Measurements from ENCODE around the gene F12.

The F12 gene

GRCh38 chr5:177412603-177413233 is 3.4 kb upstream of the F12 start:
- DNase-seq (ENCODE audit: low read depth), result no peak

- no peak for DNase-seq (ENCODE audit: low read depth)
Observed at GRCh38 chr5:177410575-177410974, 1.2 kb upstream of the F12 start.

GRCh38 chr5:177405805-177406204 is 3.6 kb downstream of the F12 start:
- DNase-seq (ENCODE audit: low read depth), result no peak

DNA sequence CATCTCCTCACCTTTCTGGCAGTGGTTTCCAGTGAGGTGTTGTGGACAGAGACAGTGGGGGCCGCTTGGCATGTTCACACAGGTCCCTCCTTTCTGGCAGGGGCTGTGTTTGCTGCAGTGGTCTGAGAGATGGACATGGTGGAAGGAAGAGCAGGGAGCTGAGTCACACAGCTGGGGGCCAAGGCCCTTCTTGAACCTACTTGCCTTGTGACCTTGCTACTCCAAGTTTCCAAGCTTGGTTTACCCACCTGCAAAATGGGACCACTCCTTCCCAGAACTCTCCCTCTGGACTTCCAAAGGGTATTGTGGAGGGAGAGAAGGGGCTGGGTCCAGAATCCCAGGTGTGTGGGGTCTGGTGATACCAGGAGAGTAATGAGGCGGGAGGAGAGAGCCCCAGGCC is 4.1 kb downstream of the F12 start:
- DNase-seq (ENCODE audit: low read depth), result no peak

DNA sequence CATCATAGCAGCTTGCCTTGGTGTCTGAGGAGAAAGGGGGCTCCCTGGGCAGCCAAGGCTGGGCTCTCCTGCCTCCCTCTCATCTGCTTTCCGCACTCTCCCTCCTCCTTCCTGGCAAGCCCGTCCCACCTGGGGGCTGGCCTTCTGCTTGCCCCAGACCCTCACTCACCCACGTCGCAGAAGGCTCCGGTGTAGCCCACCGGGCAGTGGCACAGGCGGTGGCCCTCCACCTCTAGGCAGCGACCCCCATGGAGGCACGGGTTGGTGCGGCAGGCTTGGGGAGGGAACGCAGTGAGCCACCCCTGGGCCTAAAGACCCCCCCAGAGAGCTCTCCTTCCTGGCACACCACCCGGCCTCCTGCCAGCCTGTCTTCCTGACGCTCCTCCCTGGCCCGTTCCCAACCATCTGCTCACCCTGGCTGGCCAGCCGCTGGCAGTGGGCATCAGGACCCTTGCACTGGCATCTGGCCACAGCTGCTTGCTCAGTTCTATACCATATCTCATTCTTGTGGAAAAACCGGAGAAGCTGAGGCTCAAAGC is 4.7 kb downstream of the F12 start:
- no peak for DNase-seq (ENCODE audit: low read depth)

DNA sequence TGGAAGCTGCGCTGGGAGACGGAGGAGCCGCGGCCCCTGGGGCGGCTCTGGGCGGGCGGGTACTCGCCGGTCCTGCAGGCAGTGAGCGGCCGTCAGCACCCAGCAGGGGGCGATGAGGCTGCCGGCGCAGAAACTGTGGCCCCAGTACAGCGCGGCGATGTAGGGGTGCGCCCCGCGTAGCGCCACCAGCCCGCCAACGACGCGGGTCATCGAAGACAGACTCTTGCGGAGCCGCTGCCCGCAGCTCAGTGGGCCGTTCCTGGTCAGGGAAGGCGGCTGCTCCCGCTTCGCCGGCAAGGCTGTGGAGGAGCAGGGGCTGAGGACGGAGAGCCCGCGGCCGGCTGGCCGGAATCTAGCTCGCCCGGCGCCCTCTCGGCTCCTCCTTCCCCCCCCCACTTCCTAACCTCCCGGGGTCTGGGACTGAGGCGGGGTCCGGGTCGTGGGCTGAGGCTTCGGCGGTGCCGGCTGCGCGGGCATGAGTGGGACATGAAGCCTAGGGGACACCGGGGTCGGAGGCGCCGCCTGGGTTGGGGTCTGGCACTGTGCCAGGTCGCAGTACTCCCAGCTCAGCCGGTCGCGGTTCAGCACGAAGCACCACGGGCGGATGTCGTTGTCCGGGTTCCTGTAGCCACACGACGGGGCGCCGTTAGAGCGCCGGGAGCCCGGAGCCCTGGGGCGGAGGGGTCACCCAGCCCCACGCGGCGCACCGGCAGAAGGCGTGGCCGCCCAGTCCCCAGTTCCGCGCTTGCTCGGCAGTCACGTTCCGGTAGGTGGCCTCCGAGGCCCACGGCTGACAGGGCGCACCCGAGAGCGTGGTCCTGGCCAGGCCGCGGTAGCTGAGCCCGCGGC is 5.3 kb downstream of the F12 start:
- no peak for DNase-seq (ENCODE audit: low read depth)

DNA sequence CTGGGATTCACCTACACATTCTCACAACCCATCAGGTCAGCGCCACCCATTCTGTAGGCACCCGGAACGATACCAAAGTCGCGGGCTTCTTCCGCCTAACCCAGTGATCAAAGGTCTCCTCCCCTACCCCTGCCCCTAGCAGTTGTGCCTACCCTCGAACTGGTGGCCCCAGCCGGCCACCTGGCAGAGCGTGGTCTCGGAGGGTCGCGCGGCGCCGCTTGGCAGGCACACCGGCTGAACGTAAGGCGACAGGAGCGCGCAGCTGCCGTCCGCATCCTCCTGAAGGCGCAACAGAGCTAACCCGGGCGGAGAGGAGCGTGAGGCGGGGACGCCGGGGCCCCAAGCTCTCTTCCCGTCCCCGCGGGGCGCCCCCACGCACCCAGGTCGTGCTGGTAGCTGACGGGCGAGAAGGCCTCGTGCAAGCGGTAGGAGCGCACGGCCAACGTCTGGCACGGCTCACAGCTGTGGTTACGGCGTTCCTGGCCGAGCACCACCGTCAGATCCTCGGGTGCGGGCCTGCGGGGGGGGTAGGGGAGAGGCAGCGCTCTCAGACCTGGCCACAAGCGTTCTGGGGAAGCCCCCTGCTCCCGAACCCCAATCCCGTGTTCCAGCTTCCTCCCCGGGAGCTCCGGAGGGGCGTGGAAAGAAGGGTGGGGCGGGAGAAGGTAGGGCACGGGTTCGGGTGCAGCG is 6.1 kb downstream of the F12 start:
- DNase-seq (ENCODE audit: low read depth), result no peak

GRCh38 chr5:177402271-177403043 is 6.9 kb downstream of the F12 start:
- DNase-seq (ENCODE audit: low read depth), result no peak

DNA sequence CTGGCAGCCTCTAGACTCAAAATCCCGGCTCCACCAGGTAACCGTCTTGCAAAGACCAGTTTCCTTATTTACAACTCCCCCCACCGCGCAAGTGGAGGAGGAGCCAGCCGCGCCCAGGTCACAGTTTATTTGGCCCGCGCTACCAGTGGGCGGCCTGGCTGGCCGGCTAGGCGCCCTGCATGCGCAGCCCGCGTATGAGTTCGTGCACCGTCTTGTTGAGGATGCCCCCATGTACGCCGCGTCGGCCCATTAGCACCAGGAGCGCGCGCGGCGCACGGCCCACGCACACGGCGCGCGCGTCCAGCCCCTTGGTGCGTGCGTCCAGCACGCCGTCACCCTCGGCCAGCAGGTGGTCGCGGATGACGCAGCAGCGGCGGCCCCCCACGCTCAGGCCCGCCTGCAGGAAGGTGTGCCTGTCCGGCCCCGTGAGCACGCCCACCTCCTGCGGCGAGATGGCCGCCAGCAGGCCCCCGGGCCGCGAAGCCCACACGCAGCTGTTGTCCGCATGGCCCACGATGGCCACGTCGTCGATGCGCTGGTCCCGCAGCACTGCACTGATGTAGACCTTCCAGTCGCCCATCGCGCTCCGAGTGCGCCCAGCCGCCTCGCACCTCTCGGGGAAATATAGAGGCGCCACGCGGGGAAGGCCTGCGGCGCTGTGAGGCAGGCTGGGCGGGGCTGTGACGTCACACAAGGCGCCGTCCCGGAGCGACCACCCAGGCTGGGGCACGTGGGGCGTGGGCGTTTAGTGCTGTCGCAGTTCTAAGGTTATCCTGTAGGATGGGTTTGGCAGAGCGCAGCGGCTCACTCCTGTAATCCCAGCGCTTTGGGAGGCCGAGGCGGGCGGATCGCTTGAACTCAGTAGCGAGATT is 9.1 kb downstream of the F12 start, which contains the start of gene PFN3:
Gene PFN3, minus strand, starts transcription at position 665 of the 872 bp plus-strand sequence. Its CDS starts 85 bp downstream, at position 580.
- no peak for DNase-seq (ENCODE audit: low read depth)

DNA sequence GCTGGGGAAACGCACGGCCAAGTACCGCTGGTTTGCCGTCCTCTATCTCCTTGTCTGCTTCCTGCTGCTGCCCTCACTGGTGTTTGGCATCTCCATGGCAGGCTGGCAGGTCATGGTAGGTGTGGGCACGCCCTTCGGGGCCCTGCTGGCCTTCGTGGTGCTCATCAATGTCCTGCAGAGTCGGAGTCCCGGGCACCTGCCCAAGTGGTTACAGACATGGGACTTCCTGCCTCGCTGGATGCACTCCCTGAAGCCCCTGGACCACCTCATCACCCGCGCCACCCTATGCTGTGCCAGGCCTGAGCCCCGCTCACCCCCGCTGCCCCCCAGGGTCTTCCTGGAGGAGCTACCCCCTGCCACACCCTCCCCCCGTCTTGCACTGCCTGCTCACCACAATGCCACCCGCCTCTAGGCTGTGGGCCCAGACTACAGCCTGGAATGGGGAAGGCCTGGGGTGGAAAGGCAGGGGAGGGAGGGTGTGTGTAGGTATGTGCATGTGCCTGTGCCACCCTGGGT is 11.4 kb downstream of the F12 start:
- no peak for DNase-seq (ENCODE audit: low read depth)

DNA sequence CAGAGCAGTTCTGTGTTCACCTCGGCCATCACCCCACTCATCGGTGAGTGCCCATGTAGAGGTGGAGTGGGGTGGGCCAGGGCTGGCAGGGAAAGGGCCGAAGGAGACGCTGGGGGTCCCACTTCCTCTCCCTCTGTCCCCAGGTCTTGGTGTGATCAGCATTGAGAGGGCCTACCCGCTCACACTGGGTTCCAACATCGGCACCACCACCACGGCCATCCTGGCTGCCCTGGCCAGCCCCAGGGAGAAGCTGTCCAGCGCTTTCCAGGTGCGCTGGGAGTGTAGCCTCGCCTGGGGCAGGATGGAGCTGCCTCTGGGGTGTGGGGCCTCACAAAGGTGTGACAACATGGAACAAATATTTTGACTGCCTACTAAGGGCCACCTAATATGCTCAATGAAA is 12.6 kb downstream of the F12 start:
- DNase-seq (ENCODE audit: low read depth), result no peak

- DNase-seq (ENCODE audit: low read depth), result no peak
Observed at GRCh38 chr5:177396078-177396477, 13.3 kb downstream of the F12 start.

DNA sequence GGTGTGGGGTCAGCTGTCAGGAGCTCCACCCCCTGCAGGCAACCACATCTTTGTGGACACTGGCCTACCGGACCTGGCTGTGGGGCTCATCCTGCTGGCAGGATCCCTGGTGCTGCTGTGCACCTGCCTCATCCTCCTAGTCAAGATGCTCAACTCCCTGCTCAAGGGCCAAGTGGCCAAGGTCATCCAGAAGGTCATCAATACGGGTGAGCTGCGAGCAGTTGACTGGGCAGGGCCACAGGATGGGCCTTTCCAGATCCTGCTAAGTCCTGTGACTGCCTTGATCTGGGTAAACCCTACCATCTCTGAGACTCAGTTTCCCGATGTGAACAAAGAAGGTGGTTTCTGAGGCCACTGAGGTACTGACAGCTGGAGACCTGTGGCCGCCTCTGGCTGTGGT is 15.4 kb downstream of the F12 start:
- no peak for DNase-seq (ENCODE audit: low read depth)

DNA sequence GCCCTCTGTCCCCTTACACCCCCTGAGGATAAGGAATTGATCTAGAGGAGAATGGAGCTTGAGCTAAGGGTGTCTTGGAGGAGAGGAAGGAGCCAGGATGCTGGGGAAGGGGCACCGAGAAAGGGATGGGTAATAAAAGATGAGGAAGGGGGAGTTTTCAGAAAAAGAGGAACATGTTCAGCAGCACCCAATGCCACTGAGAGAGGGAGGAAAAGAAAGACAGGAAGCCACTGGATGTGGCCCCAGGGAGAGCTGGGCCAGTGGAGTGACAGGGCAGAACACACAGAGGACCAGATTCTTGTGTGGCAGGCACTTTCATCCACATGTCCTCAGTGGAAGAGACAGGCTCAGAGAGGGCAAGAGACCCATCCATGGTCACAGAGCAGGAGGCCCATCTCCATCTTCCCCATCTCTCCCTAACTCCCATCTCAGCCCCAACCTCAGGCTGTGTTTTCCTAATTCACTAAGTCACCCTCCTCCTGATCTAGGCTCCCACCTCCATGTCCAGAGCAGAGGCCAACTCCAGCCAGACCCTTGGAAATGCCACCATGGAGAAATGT is 16.1 kb downstream of the F12 start:
- no peak for DNase-seq (ENCODE audit: low read depth)

GRCh38 chr5:177392765-177393164 is 16.6 kb downstream of the F12 start:
- no peak for DNase-seq (ENCODE audit: low read depth)

DNA sequence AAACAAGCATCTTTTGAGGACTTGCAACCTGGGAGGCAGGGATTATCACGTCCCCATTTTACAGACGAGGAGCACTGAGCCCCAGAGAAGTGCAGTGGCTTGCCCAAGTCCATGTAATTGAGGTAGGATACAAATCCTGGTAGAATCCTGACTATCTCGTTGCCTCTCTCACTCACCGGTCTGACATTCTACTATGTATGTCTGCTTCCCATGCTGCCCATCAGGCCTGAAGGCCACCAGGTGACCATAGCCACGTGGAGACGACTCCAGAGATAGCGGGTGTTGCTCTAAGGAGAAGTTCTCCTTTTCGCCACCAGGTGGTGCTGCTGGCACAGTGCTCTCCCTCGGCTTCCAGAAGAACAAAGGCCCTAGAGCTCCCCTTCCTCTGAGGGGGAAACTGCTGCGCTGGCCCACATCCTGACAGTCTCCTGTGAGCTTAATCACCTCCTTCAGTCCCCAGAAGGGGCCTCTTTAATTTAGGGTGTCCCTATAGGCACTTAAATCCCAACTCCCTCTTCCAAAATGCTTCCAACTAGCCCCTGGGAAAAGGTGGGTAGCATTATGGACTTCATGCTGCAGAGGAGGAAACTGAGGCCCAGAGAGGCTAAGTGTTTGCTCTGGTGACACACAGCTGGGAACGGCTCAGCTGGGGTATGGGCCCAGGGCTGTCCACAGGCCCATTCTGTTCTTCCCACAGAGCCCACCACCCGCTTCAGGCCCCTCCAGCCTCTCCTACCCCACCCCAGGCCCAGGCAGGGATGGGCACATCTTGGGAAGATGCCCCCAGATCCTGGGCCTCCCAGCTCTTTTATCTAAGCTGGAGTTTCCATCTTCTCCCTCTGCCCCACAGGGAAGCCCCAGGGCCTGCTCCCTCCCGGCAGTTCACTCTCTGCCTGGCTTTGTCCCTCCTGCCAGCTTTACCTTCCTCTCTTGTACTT is 18.7 kb downstream of the F12 start:
- DNase-seq (ENCODE audit: low read depth), result no peak

GRCh38 chr5:177389241-177390169 is 19.9 kb downstream of the F12 start:
- DNase-seq (ENCODE audit: low read depth), result peak; percentile 90

DNA sequence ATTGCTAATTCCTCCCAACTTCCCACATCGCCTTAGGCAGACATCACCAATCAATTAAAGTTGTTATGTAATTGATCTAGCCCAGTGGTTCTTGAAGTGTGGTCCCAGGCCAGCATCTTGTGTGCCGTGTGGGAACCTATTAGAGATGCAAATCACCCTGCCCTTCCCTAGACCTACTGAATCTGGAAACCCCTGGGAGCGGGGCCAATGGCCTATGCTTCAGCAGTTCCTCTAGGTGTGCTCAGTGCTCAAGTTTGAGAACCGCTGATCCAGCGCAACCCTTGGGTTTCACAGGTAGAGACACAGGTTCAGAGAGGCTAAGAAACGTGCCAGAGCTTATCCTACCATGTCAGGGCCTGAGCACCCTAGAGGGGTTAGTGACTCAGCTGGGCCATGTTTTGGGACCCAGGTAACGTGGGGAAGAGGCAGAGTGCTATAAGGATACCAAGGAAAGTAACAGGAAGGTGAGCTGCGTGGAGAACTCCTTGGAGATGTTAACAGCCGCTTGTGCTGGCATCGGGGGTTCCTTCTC is 20.8 kb downstream of the F12 start:
- no peak for DNase-seq (ENCODE audit: low read depth)
